ENCODE measurements around the gene CCN5. TPM values are rescaled to one million over a fixed set of nuclear protein-coding genes. Genes with fewer than 3 reads are reported as not detected.

The CCN5 gene
- total RNA-seq, 1 experiment from 2014 or later, result 0.37 TPM

DNA sequence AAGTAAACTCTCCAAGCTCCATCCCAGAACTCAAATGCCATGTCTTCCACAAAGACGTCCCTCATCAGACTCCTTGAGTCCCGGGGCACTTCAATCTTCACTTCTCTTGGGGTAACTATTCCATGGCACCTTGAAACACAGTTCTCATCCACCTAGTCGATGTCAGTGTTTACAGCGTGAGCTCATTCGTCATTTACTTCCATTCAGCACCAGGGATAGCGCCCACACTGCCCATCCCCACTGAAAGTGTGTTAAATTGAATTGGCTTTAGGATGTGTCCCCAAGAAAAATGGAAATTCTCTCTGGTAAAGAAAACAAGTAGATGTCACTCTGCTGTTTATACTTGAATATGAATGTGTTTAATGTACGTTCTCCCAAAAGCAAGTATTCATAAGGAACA, 61.8 kb downstream of the CCN5 start:
- no peak overlapping the region for H3K4me3 Mint-ChIP-seq
- no peaks in the 10 kb centered on the region for H3K4me1 Mint-ChIP-seq
- H3K9me3 Mint-ChIP-seq, result no peaks in the 10 kb centered on the region
- ChIA-PET POLR2A (interaction anchor here (0.8 kb wide), 1 partner anchor 131 kb away, joined by 6 read pairs; no protein-coding TSS in a partner anchor), CTCF (interaction anchor here (0.6 to 2.1 kb wide), 4 partner anchors 8 to 28 kb away, joined by 3 to 14 read pairs (median 6); no protein-coding TSS in a partner anchor)
- no peaks in the 10 kb centered on the region for H3K27me3 Mint-ChIP-seq (ENCODE audit: low read depth)
- ATAC-seq (peak; percentile 20; the same call in 1 of the 2 replicates), DNase-seq (ENCODE audit: low spot score) (peak; percentile 69)
- TF ChIP-seq FOXK1 (CRISPR knock-in tag; IDR thresholded peaks at IDR 0.05), result peak; percentile 73
- TF ChIP-seq SMAD4 (CRISPR knock-in tag; IDR thresholded peaks at IDR 0.05), result 0 out of 2 replicates have a peak, but pooled peaks have one; percentile 42
- TF ChIP-seq FOXP4 (CRISPR knock-in tag; IDR thresholded peaks at IDR 0.05), result peak; percentile 76
- TF ChIP-seq, protein P1, sequence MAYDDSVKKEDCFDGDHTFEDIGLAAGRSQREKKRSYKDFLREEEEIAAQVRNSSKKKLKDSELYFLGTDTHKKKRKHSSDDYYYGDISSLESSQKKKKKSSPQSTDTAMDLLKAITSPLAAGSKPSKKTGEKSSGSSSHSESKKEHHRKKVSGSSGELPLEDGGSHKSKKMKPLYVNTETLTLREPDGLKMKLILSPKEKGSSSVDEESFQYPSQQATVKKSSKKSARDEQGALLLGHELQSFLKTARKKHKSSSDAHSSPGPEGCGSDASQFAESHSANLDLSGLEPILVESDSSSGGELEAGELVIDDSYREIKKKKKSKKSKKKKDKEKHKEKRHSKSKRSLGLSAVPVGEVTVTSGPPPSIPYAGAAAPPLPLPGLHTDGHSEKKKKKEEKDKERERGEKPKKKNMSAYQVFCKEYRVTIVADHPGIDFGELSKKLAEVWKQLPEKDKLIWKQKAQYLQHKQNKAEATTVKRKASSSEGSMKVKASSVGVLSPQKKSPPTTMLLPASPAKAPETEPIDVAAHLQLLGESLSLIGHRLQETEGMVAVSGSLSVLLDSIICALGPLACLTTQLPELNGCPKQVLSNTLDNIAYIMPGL (CRISPR knock-in tag; IDR thresholded peaks at IDR 0.05), result no peak
- TF ChIP-seq NFE2L1 (CRISPR knock-in tag; IDR thresholded peaks at IDR 0.05), result 0 out of 2 replicates have a peak, but pooled peaks have one; percentile 27
- TF ChIP-seq ZNF532 (CRISPR knock-in tag; IDR thresholded peaks at IDR 0.05; ENCODE audit: borderline replicate concordance), result no peak
- TF ChIP-seq CREB1 (CRISPR knock-in tag; IDR thresholded peaks at IDR 0.05), result no peak
- peak; percentile 43; the same call in 1 of the 2 replicates for TF ChIP-seq ZNF281 (CRISPR knock-in tag; IDR thresholded peaks at IDR 0.05)
- peak; percentile 48; the same call in 1 of the 2 replicates for TF ChIP-seq IRF1 (CRISPR knock-in tag; IDR thresholded peaks at IDR 0.05)
- TF ChIP-seq ZNF121 (CRISPR knock-in tag; IDR thresholded peaks at IDR 0.05), result no peak
- 0 out of 2 replicates have a peak, but pooled peaks have one; percentile 47 for TF ChIP-seq ETV6 (CRISPR knock-in tag; IDR thresholded peaks at IDR 0.05)
- H3K36me3 Mint-ChIP-seq, result no peaks in the 10 kb centered on the region
- no peak overlapping the region for H3K27ac Mint-ChIP-seq

Other genes starting within 250 kb of the CCN5 start
- gene TTPAL, start 239.5 kb upstream of the CCN5 start, total RNA-seq (2021), result 10.3 to 16.5 TPM (median 13.7 TPM) in 3 replicates
- gene SERINC3, start 193.3 kb upstream of the CCN5 start, total RNA-seq (2021), result 38.2 to 41.3 TPM (median 38.6 TPM) in 3 replicates
- gene PKIG, start 132.8 kb upstream of the CCN5 start, total RNA-seq (2021), result 22.7 to 28.1 TPM (median 24.4 TPM) in 3 replicates
- gene ADA, start 63.7 kb upstream of the CCN5 start, total RNA-seq (2021), result 19.7 to 29.2 TPM (median 25.3 TPM) in 3 replicates
- 0.24 to 0.37 TPM (median 0.32 TPM) in 3 replicates for gene KCNK15, start 30.5 kb downstream of the CCN5 start, total RNA-seq (2021)
- 24.8 to 27.4 TPM (median 27.3 TPM) in 3 replicates for gene RIMS4, start 95.2 kb downstream of the CCN5 start, total RNA-seq (2021)
- 177 to 216 TPM (median 183 TPM) in 3 replicates for gene YWHAB, start 170.3 kb downstream of the CCN5 start, total RNA-seq (2021)
- 88.3 to 98.2 TPM (median 90.7 TPM) in 3 replicates for gene PABPC1L, start 194.7 kb downstream of the CCN5 start, total RNA-seq (2021)
- 35.9 to 37.7 TPM (median 36.7 TPM) in 3 replicates for gene TOMM34, start 245.0 kb downstream of the CCN5 start, total RNA-seq (2021)